Sigmoid colon (tissue), 4 donors: ENCODE results near the gene FOXD2.

ENCODE experiments used
- CTCF ChIP-seq, 4 experiments: fragments of 450-650 bp in 3 of 4; fragments of 200-600 bp in 1 of 4; IDR thresholded peaks; one replicate each; pipeline ENCODE4 v1.5.1; 2016 to 2019; ENCODE audit warnings: antibody characterized with exemption in 4 of 4, mild to moderate bottlenecking in 3 of 4, moderate library complexity in 2 of 4
- EP300 ChIP-seq, 4 donors: sonication (generic); formaldehyde crosslinking; IDR thresholded peaks; one replicate each; pipeline ENCODE4 v1.6.1; 2017; ENCODE audit warnings: antibody characterized with exemption in 4 of 4

DNA sequence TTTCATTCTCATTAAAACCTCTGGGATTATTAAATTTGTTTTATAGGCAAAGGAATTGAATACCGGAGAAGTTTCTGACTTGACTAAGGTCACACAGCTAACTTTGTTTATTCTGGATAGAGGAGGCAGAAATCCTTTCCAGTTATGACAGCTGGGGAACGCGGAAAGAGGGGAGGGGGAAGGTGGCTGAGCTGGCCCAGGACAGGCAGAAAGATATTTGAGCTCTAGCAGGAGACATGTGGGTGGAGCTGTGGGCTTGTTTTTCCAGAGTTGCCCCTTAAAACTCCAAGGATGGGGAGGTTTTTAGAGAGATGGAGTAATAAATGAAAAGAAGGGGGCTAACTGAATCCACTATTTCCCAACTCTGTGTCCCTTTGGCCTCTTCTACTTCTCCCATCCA, 27.8 kb downstream of the FOXD2 start:
- TF ChIP-seq CTCF (IDR thresholded peaks at IDR 0.05): no peak
- TF ChIP-seq EP300 (IDR thresholded peaks at IDR 0.05): no peak
